Liver (tissue), 3 donors: ENCODE measurements around the gene MEF2D.

Experiments used
- ATF3 ChIP-seq: IDR thresholded peaks from 2 replicates; pipeline ENCODE4 v1.6.1; 2016; ENCODE audit warnings: antibody characterized with exemption
- CTCF ChIP-seq: fragments of 150-350 bp; IDR thresholded peaks from 2 replicates; pipeline ENCODE4 v1.5.1; 2017; ENCODE audit warnings: improper control_type of control experiment, low read depth, low read length; ENCODE audit not compliant: missing input control
- FOXA1 ChIP-seq: IDR thresholded peaks from 2 replicates; pipeline ENCODE4 v1.6.1; 2016; ENCODE audit warnings: antibody characterized with exemption
- FOXA2 ChIP-seq: IDR thresholded peaks from 2 replicates; pipeline ENCODE4 v1.6.1; 2016; ENCODE audit warnings: antibody characterized with exemption
- HNF4A ChIP-seq, 2 donors: conservative IDR thresholded peaks; 2 replicates each; pipeline ENCODE4 v1.6.1; 2016; ENCODE audit warnings: antibody characterized with exemption in 2 of 2, mild to moderate bottlenecking in 2 of 2
- MAX ChIP-seq: IDR thresholded peaks from 2 replicates; pipeline ENCODE4 v1.6.1; 2016; ENCODE audit warnings: antibody characterized with exemption
- RAD21 ChIP-seq, 2 donors: IDR thresholded peaks; 2 replicates each; pipeline ENCODE4 v1.6.1; 2016; ENCODE audit warnings: antibody characterized with exemption in 2 of 2, mild to moderate bottlenecking in 2 of 2
- SP1 ChIP-seq: IDR thresholded peaks from 2 replicates; pipeline ENCODE4 v1.6.1; 2018; ENCODE audit warnings: antibody characterized with exemption, mild to moderate bottlenecking
- TAF1 ChIP-seq: conservative IDR thresholded peaks from 2 replicates; pipeline ENCODE4 v1.6.1; 2016; ENCODE audit warnings: antibody characterized with exemption, mild to moderate bottlenecking
- YY1 ChIP-seq: IDR thresholded peaks from 2 replicates; pipeline ENCODE4 v1.6.1; 2016; ENCODE audit warnings: antibody characterized with exemption, mild to moderate bottlenecking
- ZBTB33 ChIP-seq: IDR thresholded peaks from 2 replicates; pipeline ENCODE4 v1.6.1; 2016; ENCODE audit warnings: antibody characterized with exemption
- TF ChIP-seq, protein P1 (sequence below): IDR thresholded peaks from 2 replicates; pipeline ENCODE4 v1.6.1; 2016; ENCODE audit warnings: antibody characterized with exemption, mild to moderate bottlenecking
- donor health status: healthy.
- donor health status: healthy.

GRCh38 chr1:156502391-156502893 is 1.9 kb upstream of the MEF2D start:
- TF ChIP-seq YY1 (no peak), CTCF (no peak), ZBTB33 (no peak), MAX (no peak), TAF1 (no peak), FOXA2 (no peak), SP1 (no peak), ATF3 (no peak), RAD21 (IDR thresholded peaks at IDR 0.05) (no peak), FOXA1 (no peak), HNF4A (conservative IDR thresholded peaks at IDR 0.05) (no peak)
- TF ChIP-seq, protein P1, sequence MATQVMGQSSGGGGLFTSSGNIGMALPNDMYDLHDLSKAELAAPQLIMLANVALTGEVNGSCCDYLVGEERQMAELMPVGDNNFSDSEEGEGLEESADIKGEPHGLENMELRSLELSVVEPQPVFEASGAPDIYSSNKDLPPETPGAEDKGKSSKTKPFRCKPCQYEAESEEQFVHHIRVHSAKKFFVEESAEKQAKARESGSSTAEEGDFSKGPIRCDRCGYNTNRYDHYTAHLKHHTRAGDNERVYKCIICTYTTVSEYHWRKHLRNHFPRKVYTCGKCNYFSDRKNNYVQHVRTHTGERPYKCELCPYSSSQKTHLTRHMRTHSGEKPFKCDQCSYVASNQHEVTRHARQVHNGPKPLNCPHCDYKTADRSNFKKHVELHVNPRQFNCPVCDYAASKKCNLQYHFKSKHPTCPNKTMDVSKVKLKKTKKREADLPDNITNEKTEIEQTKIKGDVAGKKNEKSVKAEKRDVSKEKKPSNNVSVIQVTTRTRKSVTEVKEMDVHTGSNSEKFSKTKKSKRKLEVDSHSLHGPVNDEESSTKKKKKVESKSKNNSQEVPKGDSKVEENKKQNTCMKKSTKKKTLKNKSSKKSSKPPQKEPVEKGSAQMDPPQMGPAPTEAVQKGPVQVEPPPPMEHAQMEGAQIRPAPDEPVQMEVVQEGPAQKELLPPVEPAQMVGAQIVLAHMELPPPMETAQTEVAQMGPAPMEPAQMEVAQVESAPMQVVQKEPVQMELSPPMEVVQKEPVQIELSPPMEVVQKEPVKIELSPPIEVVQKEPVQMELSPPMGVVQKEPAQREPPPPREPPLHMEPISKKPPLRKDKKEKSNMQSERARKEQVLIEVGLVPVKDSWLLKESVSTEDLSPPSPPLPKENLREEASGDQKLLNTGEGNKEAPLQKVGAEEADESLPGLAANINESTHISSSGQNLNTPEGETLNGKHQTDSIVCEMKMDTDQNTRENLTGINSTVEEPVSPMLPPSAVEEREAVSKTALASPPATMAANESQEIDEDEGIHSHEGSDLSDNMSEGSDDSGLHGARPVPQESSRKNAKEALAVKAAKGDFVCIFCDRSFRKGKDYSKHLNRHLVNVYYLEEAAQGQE: no peak
